HG02870 (cell line): ENCODE data around the gene TCEA2.
"Not testable (repeated sequence)": the region's sequence is repeated elsewhere in the genome, so short reads cannot be mapped to it uniquely, and the experiment has no call there.

Experiments used
- ATAC-seq: cut with Tn5 transposase; IDR thresholded peaks from one replicate; pipeline ENCODE4 v1.9.1; 2021; ENCODE audit warnings: mild to moderate bottlenecking, moderate library complexity; ENCODE audit not compliant: unreplicated experiment

The TCEA2 gene

GRCh38 chr20:64076061-64076997 is 13.3 kb downstream of the TCEA2 start:
- no peak for ATAC-seq

- ATAC-seq, result no peak
These were observed 14.1 kb downstream of the TCEA2 start for GRCh38 chr20:64077094-64077493.

- ATAC-seq, result no peak
These were observed 14.5 kb downstream of the TCEA2 start for GRCh38 chr20:64077541-64077875.

- ATAC-seq, result no peak
These were observed 15.0 kb downstream of the TCEA2 start for GRCh38 chr20:64077876-64078551.

GRCh38 chr20:64078934-64079272 is 15.9 kb downstream of the TCEA2 start:
- ATAC-seq, result no peak

- ATAC-seq, result no peak
These were observed 16.4 kb downstream of the TCEA2 start, which contains the start of gene RGS19 for GRCh38 chr20:64079273-64080012. TSS of gene RGS19 (minus strand) at chr20:64079518. CDS start at chr20:64076886, 2,632 bp downstream.

- ATAC-seq, result no peak
These were observed 17.2 kb downstream of the TCEA2 start, which contains the start of gene OPRL1 for GRCh38 chr20:64080013-64080812. TSS of gene OPRL1 (plus strand) at chr20:64080082. CDS start at chr20:64092721, 12,639 bp downstream.

GRCh38 chr20:64080813-64081623 is 18.0 kb downstream of the TCEA2 start:
- no peak for ATAC-seq

- ATAC-seq, result no peak
These were observed 18.6 kb downstream of the TCEA2 start for GRCh38 chr20:64081624-64081964.

- ATAC-seq, result no peak
These were observed 19.2 kb downstream of the TCEA2 start for GRCh38 chr20:64082126-64082731.

GRCh38 chr20:64082820-64083377 is 19.9 kb downstream of the TCEA2 start:
- ATAC-seq, result no peak

- no peak for ATAC-seq
These were observed 20.4 kb downstream of the TCEA2 start for GRCh38 chr20:64083378-64083803.

GRCh38 chr20:64083804-64084684 is 21.0 kb downstream of the TCEA2 start, which contains the start of gene LKAAEAR1:
TSS of gene LKAAEAR1 (minus strand) at chr20:64084398. CDS start at chr20:64084219, 179 bp downstream.
- ATAC-seq, result no peak

GRCh38 chr20:64084685-64085152 is 21.7 kb downstream of the TCEA2 start:
- ATAC-seq, result no peak

- no peak for ATAC-seq
These were observed 23.8 kb downstream of the TCEA2 start for GRCh38 chr20:64086801-64087200.

- ATAC-seq, result not testable (repeated sequence)
These were observed 24.3 kb downstream of the TCEA2 start for GRCh38 chr20:64087226-64087825.

- not testable (repeated sequence) for ATAC-seq
These were observed 25.6 kb downstream of the TCEA2 start for GRCh38 chr20:64088586-64088985.
